ENCODE results near the gene DROSHA. TPM values are rescaled to one million over a fixed set of nuclear protein-coding genes. Genes with fewer than 3 reads are reported as not detected.

Gene DROSHA
- total and polyA plus RNA-seq, 2 of the 8 experiments (the other 6 are each of a cell fraction or from before 2014, with no cell fraction given): 65.9 to 122 TPM

DNA sequence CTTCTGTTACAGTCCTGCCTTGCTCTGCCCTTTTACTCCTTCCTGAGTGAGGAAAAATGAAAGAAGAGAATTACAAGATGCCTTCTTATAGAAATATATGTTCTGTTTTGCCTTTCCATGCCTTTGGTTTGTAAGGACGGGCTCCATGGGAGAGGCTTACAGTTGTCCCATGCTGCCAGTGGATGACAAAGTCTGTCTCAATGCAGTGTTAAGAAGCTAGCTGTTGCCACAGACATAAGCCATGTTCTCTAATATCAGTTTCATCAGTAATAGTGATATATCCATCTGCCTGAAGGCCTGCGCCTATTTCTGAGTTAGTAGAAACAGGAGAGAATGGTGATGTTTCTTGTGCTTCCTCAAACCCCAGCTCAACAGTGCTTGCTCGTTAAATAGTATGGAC lies 28.0 kb upstream of the DROSHA start:
- ChIA-PET CTCF (ENCODE audit: partially characterized antibody) (interaction anchor here (0.8 kb wide), 1 partner anchor 8 kb away, joined by 3 read pairs; no protein-coding TSS in a partner anchor), POLR2A (ENCODE audit: partially characterized antibody) (no interaction called here)
- no peaks in the 10 kb centered on the region for H4K20me1 ChIP-seq (replicated peaks in 1 of 2; ENCODE audit: control insufficient read depth in 1 of 2, insufficient read depth in 2 of 2, low read length in 2 of 2)
- H3K4me1 ChIP-seq (replicated peaks in 1 of 4; ENCODE audit: control insufficient read depth in 3 of 4, insufficient read depth in 4 of 4, low read length in 3 of 4): no peaks in the 10 kb centered on the region
- no peak overlapping the region for H3K9ac ChIP-seq (replicated peaks in 1 of 4; ENCODE audit: extremely low read depth in 1 of 4, low read depth in 3 of 4, low read length in 3 of 4)
- FAIRE-seq: no peak
- no peak overlapping the region for H2BK5ac ChIP-seq (ENCODE audit: low read depth, low read length)
- no peak overlapping the region for H2AFZ ChIP-seq (ENCODE audit: low read length)
- H3K79me1 ChIP-seq (ENCODE audit: low read depth, low read length): no peaks in the 10 kb centered on the region
- no peak overlapping the region for H2BK15ac ChIP-seq (ENCODE audit: low read length)
- DNase-seq (ENCODE audit: low read depth in 1 of 2, low spot score in 2 of 2): no peak
- H3K56ac ChIP-seq (replicated peaks; ENCODE audit: insufficient read length, low read depth, low read length): no peak overlapping the region
- H3K18ac ChIP-seq (ENCODE audit: extremely low read depth, low read length): no peak overlapping the region
- H2BK20ac ChIP-seq (ENCODE audit: low read length): no peak overlapping the region
- no peak overlapping the region for H4K8ac ChIP-seq (ENCODE audit: extremely low read depth, insufficient read depth, low read length)
- H4K5ac ChIP-seq (ENCODE audit: insufficient read length, low read depth, low read length): no peak overlapping the region
- 94% methylated on average over 3 of the region's 3 CpGs; no CpG with 5 or more reads in 1 of the 2 experiments for WGBS, 2 experiments (ENCODE audit: extremely low coverage in 1 of 2, insufficient coverage in 1 of 2, insufficient read length in 1 of 2, insufficient replicate concordance in 2 of 2, low coverage in 1 of 2, low lambda C conversion rate in 2 of 2, missing lambda C conversion rate in 1 of 2)
- H2BK12ac ChIP-seq (ENCODE audit: low read depth, low read length): no peak overlapping the region
- no peak overlapping the region for H3K4ac ChIP-seq (replicated peaks; ENCODE audit: insufficient read length, low read depth, low read length)
- H3K9me3 ChIP-seq (ENCODE audit: insufficient read depth in 2 of 2, low read depth in 1 of 2, low read length in 1 of 2): no peaks in the 10 kb centered on the region
- H2AK5ac ChIP-seq (ENCODE audit: low read depth, low read length): no peak overlapping the region
- no peak overlapping the region for H3K4me3 ChIP-seq (ENCODE audit: extremely low read depth in 1 of 4, insufficient read depth in 2 of 4, low read depth in 3 of 4, low read length in 4 of 4)
- no peaks in the 10 kb centered on the region for H3K79me2 ChIP-seq (ENCODE audit: control insufficient read depth in 1 of 2, insufficient read depth in 2 of 2, low read length in 2 of 2)
- no peak overlapping the region for H3K4me2 ChIP-seq (ENCODE audit: insufficient read depth in 1 of 2, low read depth in 2 of 2, low read length in 2 of 2)
- TF ChIP-seq BACH1 (IDR thresholded peaks at IDR 0.05; ENCODE audit: low read length) (no peak), JUN (IDR thresholded peaks at IDR 0.05; ENCODE audit: low read depth, low read length) (no peak), BRCA1 (IDR thresholded peaks at IDR 0.05; ENCODE audit: low read depth, low read length) (no peak), ASH2L (IDR thresholded peaks at IDR 0.05; ENCODE audit: low read length) (no peak), KDM5A (IDR thresholded peaks at IDR 0.05; ENCODE audit: low read length) (no peak), SIRT6 (IDR thresholded peaks at IDR 0.05; ENCODE audit: low read length) (no peak), EGR1 (IDR thresholded peaks at IDR 0.05; ENCODE audit: borderline replicate concordance, low read depth, low read length) (no peak), MAFK (IDR thresholded peaks at IDR 0.05; ENCODE audit: low read depth, low read length) (no peak), HDAC6 (IDR thresholded peaks at IDR 0.05; ENCODE audit: low read depth, low read length) (no peak), POLR2AphosphoS5 (IDR thresholded peaks at IDR 0.05; ENCODE audit: low read depth, low read length) (no peak), NRF1 (IDR thresholded peaks at IDR 0.05; ENCODE audit: low read depth, low read length) (no peak), SP1 (IDR thresholded peaks at IDR 0.05; ENCODE audit: low read depth, low read length) (no peak)
- TF ChIP-seq, protein P1, sequence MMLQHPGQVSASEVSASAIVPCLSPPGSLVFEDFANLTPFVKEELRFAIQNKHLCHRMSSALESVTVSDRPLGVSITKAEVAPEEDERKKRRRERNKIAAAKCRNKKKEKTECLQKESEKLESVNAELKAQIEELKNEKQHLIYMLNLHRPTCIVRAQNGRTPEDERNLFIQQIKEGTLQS (IDR thresholded peaks at IDR 0.05; ENCODE audit: insufficient read depth, low read depth, low read length): no peak
- H3K14ac ChIP-seq (ENCODE audit: insufficient read length): no peak overlapping the region
- H3K36me3 ChIP-seq (ENCODE audit: control insufficient read depth in 2 of 4, insufficient read depth in 4 of 4, low read length in 3 of 4): peaks cover 0 to 2% (median 0%) of the 10 kb centered on the region in 4 experiments; a peak in 2 of 8 replicates
- H4K91ac ChIP-seq (replicated peaks; ENCODE audit: insufficient read length, low read length): no peak overlapping the region
- H3K27me3 ChIP-seq (replicated peaks in 1 of 4; ENCODE audit: control insufficient read depth in 3 of 4, extremely low read depth in 1 of 4, insufficient read depth in 3 of 4, low read length in 3 of 4): no peaks in the 10 kb centered on the region
- no peak overlapping the region for H3K23ac ChIP-seq (ENCODE audit: insufficient read length)
- H3K23me2 ChIP-seq (ENCODE audit: low read depth, low read length): no peaks in the 10 kb centered on the region
- H3K27ac ChIP-seq (ENCODE audit: low read depth, low read length): no peak overlapping the region
- no peak overlapping the region for H2BK120ac ChIP-seq (replicated peaks; ENCODE audit: low read depth, low read length)

Data from H1 (cell line).